ENCODE data around the gene IL17RB. TPM values are rescaled to one million over a fixed set of nuclear protein-coding genes. Genes with fewer than 3 reads are reported as not detected.

IL17RB gene
- total RNA-seq, 1 donor from 2014 or later, result 0.16 TPM

- Mint-ChIP-seq H3K9me3 (ENCODE audit: unreplicated experiment) (no peaks in the 10 kb centered on the region), H3K27me3 (ENCODE audit: low read depth, unreplicated experiment) (peaks cover 11% of the 10 kb centered on the region), H3K4me1 (ENCODE audit: low read depth, unreplicated experiment) (peaks cover 25% of the 10 kb centered on the region), H3K4me3 (ENCODE audit: unreplicated experiment) (no peak overlapping the region), H3K36me3 (ENCODE audit: low read depth, unreplicated experiment) (no peaks in the 10 kb centered on the region), H3K27ac (ENCODE audit: unreplicated experiment) (no peak overlapping the region)
- no peak overlapping the region for H3K9ac ChIP-seq (ENCODE audit: low read length)
- no peak overlapping the region for H2AFZ ChIP-seq (ENCODE audit: low read depth, low read length)
- no peaks in the 10 kb centered on the region for H3K36me3 ChIP-seq (ENCODE audit: insufficient read depth, low read length)
- DNase-seq (ENCODE audit: low read depth) (no peak), FAIRE-seq (no peak)
- H3K4me1 ChIP-seq (ENCODE audit: insufficient read depth, low read length), result peaks cover 22% of the 10 kb centered on the region
- H4K20me1 ChIP-seq (ENCODE audit: insufficient read depth, low read length), result no peaks in the 10 kb centered on the region
- no peaks in the 10 kb centered on the region for H3K9me3 ChIP-seq (ENCODE audit: insufficient read depth, low read depth, low read length)
- TF ChIP-seq EZH2 (IDR thresholded peaks at IDR 0.05; ENCODE audit: insufficient read depth, low read length), result no peak
- no peak for TF ChIP-seq CTCF (IDR thresholded peaks at IDR 0.05; ENCODE audit: insufficient read depth, low read depth, low read length)
- no peak overlapping the region for H3K27ac ChIP-seq (ENCODE audit: low read depth, low read length)
- H3K79me2 ChIP-seq (ENCODE audit: insufficient read depth, low read length), result no peaks in the 10 kb centered on the region
- no peaks in the 10 kb centered on the region for H3K27me3 ChIP-seq (ENCODE audit: insufficient read depth, low read length)
- H3K4me2 ChIP-seq (ENCODE audit: low read length), result no peak overlapping the region
- no peak overlapping the region for H3K4me3 ChIP-seq (ENCODE audit: insufficient read depth, low read depth, low read length)
These were observed 39.1 kb upstream of the IL17RB start for GRCh38 chr3:53807117-53807810.

GRCh38 chr3:53808496-53808895 is 37.9 kb upstream of the IL17RB start:
- peaks cover 22% of the 10 kb centered on the region for H3K4me1 ChIP-seq (ENCODE audit: insufficient read depth, low read length)
- no peak for DNase-seq (ENCODE audit: low read depth)
- Mint-ChIP-seq H3K36me3 (ENCODE audit: low read depth, unreplicated experiment) (no peaks in the 10 kb centered on the region), H3K4me3 (ENCODE audit: unreplicated experiment) (no peak overlapping the region), H3K9me3 (ENCODE audit: unreplicated experiment) (no peaks in the 10 kb centered on the region), H3K27me3 (ENCODE audit: low read depth, unreplicated experiment) (peaks cover 11% of the 10 kb centered on the region), H3K4me1 (ENCODE audit: low read depth, unreplicated experiment) (peaks cover 25% of the 10 kb centered on the region), H3K27ac (ENCODE audit: unreplicated experiment) (no peak overlapping the region)
- H3K9me3 ChIP-seq (ENCODE audit: insufficient read depth, low read depth, low read length), result no peaks in the 10 kb centered on the region
- TF ChIP-seq EZH2 (IDR thresholded peaks at IDR 0.05; ENCODE audit: insufficient read depth, low read length), result no peak
- TF ChIP-seq CTCF (IDR thresholded peaks at IDR 0.05; ENCODE audit: insufficient read depth, low read depth, low read length), result no peak
- no peaks in the 10 kb centered on the region for H3K36me3 ChIP-seq (ENCODE audit: insufficient read depth, low read length)
- no peak overlapping the region for H3K27ac ChIP-seq (ENCODE audit: low read depth, low read length)
- no peak overlapping the region for H3K9ac ChIP-seq (ENCODE audit: low read length)
- no peak overlapping the region for H3K4me2 ChIP-seq (ENCODE audit: low read length)
- H3K4me3 ChIP-seq (ENCODE audit: insufficient read depth, low read depth, low read length), result no peak overlapping the region
- no peaks in the 10 kb centered on the region for H4K20me1 ChIP-seq (ENCODE audit: insufficient read depth, low read length)
- H3K27me3 ChIP-seq (ENCODE audit: insufficient read depth, low read length), result no peaks in the 10 kb centered on the region
- no peak overlapping the region for H2AFZ ChIP-seq (ENCODE audit: low read depth, low read length)
- no peak for FAIRE-seq
- no peaks in the 10 kb centered on the region for H3K79me2 ChIP-seq (ENCODE audit: insufficient read depth, low read length)

- Histone ChIP-seq H3K36me3 (ENCODE audit: insufficient read depth, low read length) (no peaks in the 10 kb centered on the region), H3K4me3 (ENCODE audit: insufficient read depth, low read depth, low read length) (no peak overlapping the region), H3K4me1 (ENCODE audit: insufficient read depth, low read length) (peaks cover 19% of the 10 kb centered on the region), H4K20me1 (ENCODE audit: insufficient read depth, low read length) (no peaks in the 10 kb centered on the region), H3K9ac (ENCODE audit: low read length) (no peak overlapping the region), H2AFZ (ENCODE audit: low read depth, low read length) (no peak overlapping the region), H3K27me3 (ENCODE audit: insufficient read depth, low read length) (no peaks in the 10 kb centered on the region), H3K79me2 (ENCODE audit: insufficient read depth, low read length) (no peaks in the 10 kb centered on the region), H3K27ac (ENCODE audit: low read depth, low read length) (no peak overlapping the region), H3K9me3 (ENCODE audit: insufficient read depth, low read depth, low read length) (no peaks in the 10 kb centered on the region), H3K4me2 (ENCODE audit: low read length) (no peak overlapping the region)
- H3K4me1 Mint-ChIP-seq (ENCODE audit: low read depth, unreplicated experiment), result peaks cover 18% of the 10 kb centered on the region
- no peaks in the 10 kb centered on the region for H3K36me3 Mint-ChIP-seq (ENCODE audit: low read depth, unreplicated experiment)
- peaks cover 11% of the 10 kb centered on the region for H3K27me3 Mint-ChIP-seq (ENCODE audit: low read depth, unreplicated experiment)
- FAIRE-seq (no peak), DNase-seq (ENCODE audit: low read depth) (no peak)
- H3K27ac Mint-ChIP-seq (ENCODE audit: unreplicated experiment), result no peak overlapping the region
- H3K4me3 Mint-ChIP-seq (ENCODE audit: unreplicated experiment), result no peak overlapping the region
- no peaks in the 10 kb centered on the region for H3K9me3 Mint-ChIP-seq (ENCODE audit: unreplicated experiment)
- no peak for TF ChIP-seq CTCF (IDR thresholded peaks at IDR 0.05; ENCODE audit: insufficient read depth, low read depth, low read length)
- no peak for TF ChIP-seq EZH2 (IDR thresholded peaks at IDR 0.05; ENCODE audit: insufficient read depth, low read length)
These were observed 37.1 kb upstream of the IL17RB start for GRCh38 chr3:53809267-53809666.

Measured in astrocyte (in vitro differentiated cells and primary cell).